ENCODE results near the gene LYSMD2. TPM values are rescaled to one million over a fixed set of nuclear protein-coding genes. Genes with fewer than 3 reads are reported as not detected.

LYSMD2 gene
- total and polyA plus RNA-seq, 2 of the 8 experiments (the other 6 are each of a cell fraction or from before 2014, with no cell fraction given), result 2.2 to 2.7 TPM

- TF ChIP-seq TAF7 (optimal IDR thresholded peaks at IDR 0.05; ENCODE audit: borderline replicate concordance, low read depth, low read length) (no peak), POU5F1 (IDR thresholded peaks at IDR 0.05; ENCODE audit: low read depth, low read length) (no peak), ASH2L (IDR thresholded peaks at IDR 0.05; ENCODE audit: low read length) (no peak), JUN (IDR thresholded peaks at IDR 0.05; ENCODE audit: low read depth, low read length) (no peak)
Measured at GRCh38 chr15:51721199-51721960, 16.1 kb downstream of the LYSMD2 start (continued).

All from H1 (cell line).